GM12878 (cell line): ENCODE results near the gene TUBB4B. TPM values are rescaled to one million over a fixed set of nuclear protein-coding genes. Genes with fewer than 3 reads are reported as not detected.
A peak's percentile ranks its signal among the peaks of the same experiment; 100 is the strongest.

Experiments used
- ATAC-seq: fragments of 200-7000 bp; cut with Tn5 transposase; 3 replicates; pipeline ENCODE4 v1.9.1; 2020; ENCODE audit warnings: mild to moderate bottlenecking, moderate library complexity
- BruUV-seq: library from RNA; stranded (reverse); fragments of 400-500 nt; replicated peaks from 2 replicates; lab custom pipeline; 2021; lab: Mats Ljungman, UMichigan
- CTCF ChIA-PET: fragments of 300-600 bp; sonication (Branson Sonifier 250); formaldehyde crosslinking; extraction: SDS; loops from one replicate; lab custom pipeline; 2021; ENCODE audit warnings: inconsistent platforms; lab: Yijun Ruan, JAX
- POLR2A ChIA-PET: fragments of 350-600 bp; formaldehyde crosslinking; extraction: SDS; loops from one replicate; lab custom pipeline; 2021; ENCODE audit warnings: inconsistent platforms; lab: Charles Lee
- RAD21 ChIA-PET: fragments of 300-600 bp; sonication (Branson Sonifier 250); formaldehyde crosslinking; loops from one replicate; lab custom pipeline; 2023; ENCODE audit warnings: antibody characterized with exemption; ENCODE audit not compliant: unreplicated experiment; lab: Charles Lee
- SMC1A ChIA-PET: fragments of 300-600 bp; sonication (Branson Sonifier 250); formaldehyde crosslinking; loops from one replicate; lab custom pipeline; 2023; ENCODE audit not compliant: unreplicated experiment, uncharacterized antibody; lab: Charles Lee
- DNase-seq: peaks from one replicate; pipeline ENCODE4 v3.0.0-alpha.2; 2011; ENCODE audit warnings: low read depth, low spot score
- FAIRE-seq: peaks from 3 replicates; lab custom pipeline; 2011; peaks lifted over from hg19 to GRCh38; lab: Jason Lieb, UNC
- H2AFZ ChIP-seq: 2 replicates; pipeline ENCODE4 v1.6.0; 2011; ENCODE audit warnings: low read depth, low read length, control low read depth; ENCODE audit not compliant: control insufficient read depth
- H3K27ac ChIP-seq: 2 replicates; pipeline ENCODE4 v1.5.1; 2011; ENCODE audit warnings: control low read depth; ENCODE audit not compliant: control insufficient read depth, insufficient read depth
- H3K27me3 ChIP-seq, 2 experiments: replicated peaks in 1 of 2; 2 replicates each; pipeline versions ENCODE4 v1.6.0 to v1.6.1; 2011; ENCODE audit warnings: low read length in 1 of 2; ENCODE audit not compliant: control insufficient read depth in 2 of 2, insufficient read depth in 2 of 2
- H3K36me3 ChIP-seq, 2 experiments: 2 replicates each; pipeline ENCODE4 v1.5.1; 2011; ENCODE audit warnings: low read length in 1 of 2; ENCODE audit not compliant: control insufficient read depth in 2 of 2, insufficient read depth in 2 of 2
- H3K4me1 ChIP-seq: 2 replicates; pipeline ENCODE4 v1.6.1; 2011; ENCODE audit warnings: mild to moderate bottlenecking, low read length, moderate library complexity, mixed read lengths; ENCODE audit not compliant: control insufficient read depth, insufficient read depth
- H3K4me2 ChIP-seq: 2 replicates; pipeline ENCODE4 v1.6.0; 2011; ENCODE audit warnings: control low read depth; ENCODE audit not compliant: control insufficient read depth, insufficient read depth
- H3K4me3 ChIP-seq: fragments of 200-600 bp; sonication (generic); 2 replicates; pipeline ENCODE4 v1.5.1; 2016
- H3K79me2 ChIP-seq: 2 replicates; pipeline ENCODE4 v1.6.0; 2011; ENCODE audit warnings: low read length; ENCODE audit not compliant: control insufficient read depth, insufficient read depth
- H3K9ac ChIP-seq: 2 replicates; pipeline ENCODE4 v1.8.0; 2011; ENCODE audit warnings: low read length, control low read depth, mixed read lengths; ENCODE audit not compliant: control insufficient read depth, insufficient read depth
- H3K9me3 ChIP-seq: replicated peaks from 3 replicates; pipeline ENCODE4 v1.5.1; 2011; ENCODE audit warnings: mild to moderate bottlenecking, low read length; ENCODE audit not compliant: control insufficient read depth, insufficient read depth
- H4K20me1 ChIP-seq: 2 replicates; pipeline ENCODE4 v1.6.0; 2011; ENCODE audit not compliant: control insufficient read depth, insufficient read depth
- GABPA ChIP-seq: IDR thresholded peaks from 2 replicates; pipeline ENCODE4 v1.6.1; 2014; ENCODE audit warnings: antibody characterized with exemption, low read depth, mild to moderate bottlenecking, inconsistent platforms
- NRF1 ChIP-seq: conservative IDR thresholded peaks from 2 replicates; pipeline ENCODE4 v1.6.1; 2011; ENCODE audit warnings: mild to moderate bottlenecking, low read depth, low read length, improper control_type of control experiment
- POLR2A ChIP-seq: IDR thresholded peaks from 2 replicates; pipeline ENCODE4 v1.6.1; 2011; ENCODE audit warnings: low read depth, mild to moderate bottlenecking, low read length
- SMAD1 ChIP-seq: fragments of 450-650 bp; IDR thresholded peaks from 2 replicates; pipeline ENCODE4 v1.6.1; 2018; ENCODE audit warnings: mild to moderate bottlenecking, low read depth; ENCODE audit not compliant: partially characterized antibody
- ZNF622 ChIP-seq: fragments of 450-650 bp; IDR thresholded peaks from 2 replicates; pipeline ENCODE4 v1.6.1; 2017; ENCODE audit warnings: mild to moderate bottlenecking, inconsistent platforms
- ZZZ3 ChIP-seq: IDR thresholded peaks from 2 replicates; pipeline ENCODE4 v1.6.1; 2011; ENCODE audit warnings: low read depth; ENCODE audit not compliant: control insufficient read depth, insufficient read length
- WGBS: methylation state at CpG from one replicate; pipeline ENCODE4 v1.1.6; 2016; ENCODE audit warnings: low lambda C conversion rate; ENCODE audit not compliant: insufficient replicate concordance, insufficient coverage; ENCODE audit errors: missing lambda C conversion rate; 5-methylcytosine and 5-hydroxymethylcytosine counted together
- in situ Hi-C: fragments of 300-500 bp; cut with MboI; formaldehyde crosslinking; loops from 9 replicates; pipeline ENCODE4 v1.14.3; 2018; ENCODE audit warnings: mixed read lengths
- intact Hi-C: fragments of 100-400 bp; cut with micrococcal nuclease; formaldehyde crosslinking; loops from one replicate; pipeline ENCODE4 v1.14.2; 2022; ENCODE audit not compliant: unreplicated experiment
- polyA plus RNA-seq, 11 experiments: library from polyadenylated mRNA; depleted of rRNA in 4 of 11; unstranded in 6 of 11; stranded (reverse) in 5 of 11; fragments of >200 nt; fragmentation: Nextera tagmentation in 4 of 11; fragmentation: Illumina TruSeq in 1 of 11; extraction: Ambion mirVana in 4 of 11; extraction: Trizol in 1 of 11; gene quantifications; 1 replicate in 1 of 11; 2 replicates in 10 of 11; pipeline versions ENCODE4 v1.2.1 to v1.2.3, GENCODE V29; 2011 to 2016; ENCODE audit warnings: inconsistent platforms in 2 of 11, missing spikeins in 2 of 11, low read depth in 1 of 11
- total RNA-seq, 4 experiments: library from RNA; depleted of rRNA in 3 of 4; stranded (reverse); fragments of >200 nt in 3 of 4; fragmentation: Illumina TruSeq in 1 of 4; extraction: Trizol in 1 of 4; gene quantifications; 2 replicates each; pipeline versions ENCODE4 v1.2.1 to v1.2.3, GENCODE V29; 2013 to 2021
- TF ChIP-seq, protein P1 (sequence below): fragments of 450-650 bp; IDR thresholded peaks from 2 replicates; pipeline ENCODE4 v1.6.1; 2017; ENCODE audit warnings: low read depth, mild to moderate bottlenecking, moderate library complexity

Gene TUBB4B
- total and polyA plus RNA-seq, 10 of the 15 experiments (the other 5 are each of a cell fraction or from before 2014, with no cell fraction given), result 23.0 to 532 (median 254) TPM

DNA sequence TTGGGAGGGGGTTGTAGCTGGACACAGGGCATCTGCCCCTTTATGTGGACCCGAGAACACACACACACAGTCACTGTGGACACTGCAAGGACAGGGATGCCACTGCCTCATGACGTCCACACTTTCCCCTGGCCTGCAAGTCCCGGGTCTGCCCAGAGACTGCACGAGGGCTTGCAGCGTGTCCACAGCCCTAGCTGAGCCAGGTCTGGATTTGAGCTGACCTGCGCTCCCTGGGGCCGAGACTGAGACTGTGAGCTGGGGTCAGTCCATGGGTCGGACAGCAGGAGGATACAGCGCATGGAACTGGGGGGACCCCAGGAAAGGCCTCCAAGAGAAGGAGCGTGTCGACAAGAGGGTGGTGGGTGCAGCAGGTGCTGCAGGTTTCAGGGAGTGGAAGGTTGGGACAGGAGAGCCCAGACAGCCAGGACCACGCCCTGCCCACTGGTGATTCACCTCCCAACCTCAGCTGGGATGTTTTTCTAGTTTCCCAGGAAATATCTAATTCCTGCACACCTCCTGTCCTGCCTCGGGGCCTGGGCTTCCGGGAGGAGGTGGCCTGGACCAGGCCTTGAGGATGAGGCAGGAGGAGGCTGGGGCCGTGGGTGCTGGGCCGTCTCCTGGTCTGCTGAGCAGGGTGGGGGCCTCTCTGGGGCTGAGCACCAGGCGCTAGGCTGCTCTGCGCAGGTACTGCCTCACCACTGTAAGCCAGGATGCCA is 14.6 kb upstream of the TUBB4B start:
- no peak overlapping the region for H3K4me3 ChIP-seq
- no peaks in the 10 kb centered on the region for H3K36me3 ChIP-seq
- in situ Hi-C loops, result loop anchor here (5.0 kb wide), 1 partner anchor 104 kb away; no protein-coding TSS in a partner anchor
- WGBS, result 66% methylated on average over 17 of the region's 18 CpGs
- H3K27me3 ChIP-seq, result no peaks in the 10 kb centered on the region
- CTCF ChIA-PET, result interaction anchor here (0.7 to 6.4 kb wide), 14 partner anchors 12 to 197 kb away, joined by 3 to 52 read pairs (median 6); partner anchors contain the start of genes ANAPC2, SSNA1 and TUBB4B
- no peaks in the 10 kb centered on the region for H3K9me3 ChIP-seq
- intact Hi-C loops, result loop anchor here (1.0 to 10.0 kb wide), 2 partner anchors 108 to 182 kb away; partner anchors contain the start of gene NPDC1
- no TSS peak for BruUV-seq
- ATAC-seq, result no peak
- H3K4me1 ChIP-seq, result peaks cover 16% of the 10 kb centered on the region
- H3K27ac ChIP-seq, result no peak overlapping the region
- DNase-seq, result no peak
- no peaks in the 10 kb centered on the region for H3K79me2 ChIP-seq
- SMC1A ChIA-PET, result interaction anchor here (0.9 to 3.3 kb wide), 3 partner anchors 99 to 108 kb away, joined by 3 to 11 read pairs (median 5); no protein-coding TSS in a partner anchor
- H4K20me1 ChIP-seq, result no peaks in the 10 kb centered on the region
- H3K9ac ChIP-seq, result no peak overlapping the region
- FAIRE-seq, result no peak
- TF ChIP-seq ZNF622, result no peak
- no peak for TF ChIP-seq NRF1
- peak; percentile 5 for TF ChIP-seq POLR2A
- TF ChIP-seq, protein P1, sequence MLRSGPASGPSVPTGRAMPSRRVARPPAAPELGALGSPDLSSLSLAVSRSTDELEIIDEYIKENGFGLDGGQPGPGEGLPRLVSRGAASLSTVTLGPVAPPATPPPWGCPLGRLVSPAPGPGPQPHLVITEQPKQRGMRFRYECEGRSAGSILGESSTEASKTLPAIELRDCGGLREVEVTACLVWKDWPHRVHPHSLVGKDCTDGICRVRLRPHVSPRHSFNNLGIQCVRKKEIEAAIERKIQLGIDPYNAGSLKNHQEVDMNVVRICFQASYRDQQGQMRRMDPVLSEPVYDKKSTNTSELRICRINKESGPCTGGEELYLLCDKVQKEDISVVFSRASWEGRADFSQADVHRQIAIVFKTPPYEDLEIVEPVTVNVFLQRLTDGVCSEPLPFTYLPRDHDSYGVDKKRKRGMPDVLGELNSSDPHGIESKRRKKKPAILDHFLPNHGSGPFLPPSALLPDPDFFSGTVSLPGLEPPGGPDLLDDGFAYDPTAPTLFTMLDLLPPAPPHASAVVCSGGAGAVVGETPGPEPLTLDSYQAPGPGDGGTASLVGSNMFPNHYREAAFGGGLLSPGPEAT, result no peak
- TF ChIP-seq SMAD1, result no peak
- no peak for TF ChIP-seq ZZZ3
- no peak for TF ChIP-seq GABPA
- RAD21 ChIA-PET, result interaction anchor here (0.8 to 1.9 kb wide), 7 partner anchors 28 to 180 kb away, joined by 3 to 10 read pairs (median 4); no protein-coding TSS in a partner anchor
- no peak overlapping the region for H2AFZ ChIP-seq
- H3K4me2 ChIP-seq, result no peak overlapping the region
- POLR2A ChIA-PET, result interaction anchor here (1.0 to 1.5 kb wide), 4 partner anchors 24 to 131 kb away, joined by 3 to 4 read pairs (median 4); no protein-coding TSS in a partner anchor
